ENCODE measurements around the gene RNF212. TPM values are rescaled to one million over a fixed set of nuclear protein-coding genes. Genes with fewer than 3 reads are reported as not detected.

Gene RNF212
- total and polyA plus RNA-seq, 2 experiments from 2014 or later: 17.0 to 20.6 TPM

DNA sequence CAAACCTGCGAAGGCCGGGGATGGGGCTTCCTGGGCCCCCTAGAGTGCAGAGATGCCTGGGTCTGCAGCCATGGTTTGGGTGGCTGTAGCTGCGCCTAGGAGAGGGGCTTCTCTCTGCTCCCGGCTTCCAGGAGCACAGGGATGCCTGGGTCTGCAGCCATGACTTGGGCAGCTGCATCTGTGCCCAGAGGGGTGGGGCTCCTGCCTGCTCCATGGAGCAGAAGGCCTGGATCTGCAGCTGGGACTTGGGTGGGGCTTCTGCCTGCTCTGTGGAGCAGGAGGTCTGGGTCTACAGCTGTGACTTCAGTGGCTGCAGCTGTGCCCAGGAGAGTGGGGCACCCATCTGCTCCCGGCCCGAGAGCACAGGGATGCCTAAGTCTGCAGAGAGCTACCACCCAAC lies 38.2 kb upstream of the RNF212 start:
- Mint-ChIP-seq H3K4me1 (no peaks in the 10 kb centered on the region; the same call in 2 of the 3 replicates), H3K9me3 (peaks cover 41% of the 10 kb centered on the region), H3K4me3 (no peak overlapping the region), H3K36me3 (ENCODE audit: low read depth) (peaks cover 14% of the 10 kb centered on the region), H3K27ac (no peak overlapping the region), H3K27me3 (ENCODE audit: insufficient read depth, low read depth, poor library complexity) (peaks cover 11% of the 10 kb centered on the region)
- DNase-seq (ENCODE audit: low spot score): no peak
- H3K4me3 ChIP-seq: no peak overlapping the region
- H3K27me3 ChIP-seq (ENCODE audit: insufficient read depth): no peaks in the 10 kb centered on the region
- H3K9me2 ChIP-seq (ENCODE audit: insufficient read depth): no peaks in the 10 kb centered on the region
- no peaks in the 10 kb centered on the region; the same call in 1 of the 2 replicates for H4K20me1 ChIP-seq (replicated peaks; ENCODE audit: insufficient read depth)
- TF ChIP-seq POLR2AphosphoS5 (IDR thresholded peaks at IDR 0.05; ENCODE audit: low read depth): no peak
- TF ChIP-seq, protein P1, sequence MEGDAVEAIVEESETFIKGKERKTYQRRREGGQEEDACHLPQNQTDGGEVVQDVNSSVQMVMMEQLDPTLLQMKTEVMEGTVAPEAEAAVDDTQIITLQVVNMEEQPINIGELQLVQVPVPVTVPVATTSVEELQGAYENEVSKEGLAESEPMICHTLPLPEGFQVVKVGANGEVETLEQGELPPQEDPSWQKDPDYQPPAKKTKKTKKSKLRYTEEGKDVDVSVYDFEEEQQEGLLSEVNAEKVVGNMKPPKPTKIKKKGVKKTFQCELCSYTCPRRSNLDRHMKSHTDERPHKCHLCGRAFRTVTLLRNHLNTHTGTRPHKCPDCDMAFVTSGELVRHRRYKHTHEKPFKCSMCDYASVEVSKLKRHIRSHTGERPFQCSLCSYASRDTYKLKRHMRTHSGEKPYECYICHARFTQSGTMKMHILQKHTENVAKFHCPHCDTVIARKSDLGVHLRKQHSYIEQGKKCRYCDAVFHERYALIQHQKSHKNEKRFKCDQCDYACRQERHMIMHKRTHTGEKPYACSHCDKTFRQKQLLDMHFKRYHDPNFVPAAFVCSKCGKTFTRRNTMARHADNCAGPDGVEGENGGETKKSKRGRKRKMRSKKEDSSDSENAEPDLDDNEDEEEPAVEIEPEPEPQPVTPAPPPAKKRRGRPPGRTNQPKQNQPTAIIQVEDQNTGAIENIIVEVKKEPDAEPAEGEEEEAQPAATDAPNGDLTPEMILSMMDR (conservative IDR thresholded peaks at IDR 0.05; ENCODE audit: low read depth in 2 of 2): no peak
- no peak for TF ChIP-seq ZNF114 (CRISPR knock-in tag; IDR thresholded peaks at IDR 0.05)
- no peak overlapping the region for H2AFZ ChIP-seq
- H3K36me3 ChIP-seq (ENCODE audit: insufficient read depth): no peaks in the 10 kb centered on the region
- H3F3A ChIP-seq (replicated peaks; ENCODE audit: low read depth): no peaks in the 10 kb centered on the region
- H3K4me2 ChIP-seq: no peak overlapping the region
- H3K79me2 ChIP-seq (replicated peaks; ENCODE audit: insufficient read depth): no peaks in the 10 kb centered on the region
- H3K4me1 ChIP-seq (ENCODE audit: insufficient read depth): no peaks in the 10 kb centered on the region
- H3K27ac ChIP-seq (ENCODE audit: low read depth): no peak overlapping the region
- ATAC-seq: no peak

DNA sequence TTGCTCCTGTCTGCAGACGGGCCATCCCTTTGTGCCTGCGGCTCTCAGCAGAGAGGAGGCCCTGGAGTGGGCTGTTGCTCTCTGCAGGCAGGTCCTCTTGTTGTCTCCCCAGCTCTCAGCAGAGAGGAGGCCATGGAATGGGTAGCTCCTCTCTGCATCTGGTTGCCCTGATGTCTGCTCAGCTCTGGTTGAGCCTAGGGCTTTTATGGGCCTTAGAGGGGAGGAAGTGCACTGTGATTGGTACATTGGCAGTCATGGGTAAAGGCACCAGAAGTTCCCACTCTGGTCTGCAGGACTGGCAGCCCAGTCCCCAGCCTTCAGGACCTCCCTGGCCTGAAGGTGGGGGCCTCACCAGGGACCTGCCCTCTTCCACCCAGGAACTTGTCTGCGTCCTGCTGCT lies 37.5 kb upstream of the RNF212 start:
- TF ChIP-seq, protein P1 (conservative IDR thresholded peaks at IDR 0.05; ENCODE audit: low read depth in 2 of 2): no peak
- no peak for TF ChIP-seq EZH2phosphoT487 (IDR thresholded peaks at IDR 0.05; ENCODE audit: unreplicated experiment)
- TF ChIP-seq, protein P2, sequence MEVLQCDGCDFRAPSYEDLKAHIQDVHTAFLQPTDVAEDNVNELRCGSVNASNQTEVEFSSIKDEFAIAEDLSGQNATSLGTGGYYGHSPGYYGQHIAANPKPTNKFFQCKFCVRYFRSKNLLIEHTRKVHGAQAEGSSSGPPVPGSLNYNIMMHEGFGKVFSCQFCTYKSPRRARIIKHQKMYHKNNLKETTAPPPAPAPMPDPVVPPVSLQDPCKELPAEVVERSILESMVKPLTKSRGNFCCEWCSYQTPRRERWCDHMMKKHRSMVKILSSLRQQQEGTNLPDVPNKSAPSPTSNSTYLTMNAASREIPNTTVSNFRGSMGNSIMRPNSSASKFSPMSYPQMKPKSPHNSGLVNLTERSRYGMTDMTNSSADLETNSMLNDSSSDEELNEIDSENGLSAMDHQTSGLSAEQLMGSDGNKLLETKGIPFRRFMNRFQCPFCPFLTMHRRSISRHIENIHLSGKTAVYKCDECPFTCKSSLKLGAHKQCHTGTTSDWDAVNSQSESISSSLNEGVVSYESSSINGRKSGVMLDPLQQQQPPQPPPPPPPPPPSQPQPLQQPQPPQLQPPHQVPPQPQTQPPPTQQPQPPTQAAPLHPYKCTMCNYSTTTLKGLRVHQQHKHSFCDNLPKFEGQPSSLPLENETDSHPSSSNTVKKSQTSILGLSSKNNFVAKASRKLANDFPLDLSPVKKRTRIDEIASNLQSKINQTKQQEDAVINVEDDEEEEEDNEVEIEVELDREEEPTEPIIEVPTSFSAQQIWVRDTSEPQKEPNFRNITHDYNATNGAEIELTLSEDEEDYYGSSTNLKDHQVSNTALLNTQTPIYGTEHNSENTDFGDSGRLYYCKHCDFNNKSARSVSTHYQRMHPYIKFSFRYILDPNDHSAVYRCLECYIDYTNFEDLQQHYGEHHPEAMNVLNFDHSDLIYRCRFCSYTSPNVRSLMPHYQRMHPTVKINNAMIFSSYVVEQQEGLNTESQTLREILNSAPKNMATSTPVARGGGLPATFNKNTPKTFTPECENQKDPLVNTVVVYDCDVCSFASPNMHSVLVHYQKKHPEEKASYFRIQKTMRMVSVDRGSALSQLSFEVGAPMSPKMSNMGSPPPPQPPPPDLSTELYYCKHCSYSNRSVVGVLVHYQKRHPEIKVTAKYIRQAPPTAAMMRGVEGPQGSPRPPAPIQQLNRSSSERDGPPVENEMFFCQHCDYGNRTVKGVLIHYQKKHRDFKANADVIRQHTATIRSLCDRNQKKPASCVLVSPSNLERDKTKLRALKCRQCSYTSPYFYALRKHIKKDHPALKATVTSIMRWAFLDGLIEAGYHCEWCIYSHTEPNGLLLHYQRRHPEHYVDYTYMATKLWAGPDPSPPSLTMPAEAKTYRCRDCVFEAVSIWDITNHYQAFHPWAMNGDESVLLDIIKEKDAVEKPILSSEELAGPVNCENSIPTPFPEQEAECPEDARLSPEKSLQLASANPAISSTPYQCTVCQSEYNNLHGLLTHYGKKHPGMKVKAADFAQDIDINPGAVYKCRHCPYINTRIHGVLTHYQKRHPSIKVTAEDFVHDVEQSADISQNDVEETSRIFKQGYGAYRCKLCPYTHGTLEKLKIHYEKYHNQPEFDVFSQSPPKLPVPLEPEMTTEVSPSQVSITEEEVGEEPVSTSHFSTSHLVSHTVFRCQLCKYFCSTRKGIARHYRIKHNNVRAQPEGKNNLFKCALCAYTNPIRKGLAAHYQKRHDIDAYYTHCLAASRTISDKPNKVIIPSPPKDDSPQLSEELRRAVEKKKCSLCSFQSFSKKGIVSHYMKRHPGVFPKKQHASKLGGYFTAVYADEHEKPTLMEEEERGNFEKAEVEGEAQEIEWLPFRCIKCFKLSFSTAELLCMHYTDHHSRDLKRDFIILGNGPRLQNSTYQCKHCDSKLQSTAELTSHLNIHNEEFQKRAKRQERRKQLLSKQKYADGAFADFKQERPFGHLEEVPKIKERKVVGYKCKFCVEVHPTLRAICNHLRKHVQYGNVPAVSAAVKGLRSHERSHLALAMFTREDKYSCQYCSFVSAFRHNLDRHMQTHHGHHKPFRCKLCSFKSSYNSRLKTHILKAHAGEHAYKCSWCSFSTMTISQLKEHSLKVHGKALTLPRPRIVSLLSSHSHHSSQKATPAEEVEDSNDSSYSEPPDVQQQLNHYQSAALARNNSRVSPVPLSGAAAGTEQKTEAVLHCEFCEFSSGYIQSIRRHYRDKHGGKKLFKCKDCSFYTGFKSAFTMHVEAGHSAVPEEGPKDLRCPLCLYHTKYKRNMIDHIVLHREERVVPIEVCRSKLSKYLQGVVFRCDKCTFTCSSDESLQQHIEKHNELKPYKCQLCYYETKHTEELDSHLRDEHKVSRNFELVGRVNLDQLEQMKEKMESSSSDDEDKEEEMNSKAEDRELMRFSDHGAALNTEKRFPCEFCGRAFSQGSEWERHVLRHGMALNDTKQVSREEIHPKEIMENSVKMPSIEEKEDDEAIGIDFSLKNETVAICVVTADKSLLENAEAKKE (CRISPR knock-in tag; IDR thresholded peaks at IDR 0.05): no peak
- no peak for TF ChIP-seq STAT1 (IDR thresholded peaks at IDR 0.05; ENCODE audit: unreplicated experiment)
- TF ChIP-seq, protein P3, sequence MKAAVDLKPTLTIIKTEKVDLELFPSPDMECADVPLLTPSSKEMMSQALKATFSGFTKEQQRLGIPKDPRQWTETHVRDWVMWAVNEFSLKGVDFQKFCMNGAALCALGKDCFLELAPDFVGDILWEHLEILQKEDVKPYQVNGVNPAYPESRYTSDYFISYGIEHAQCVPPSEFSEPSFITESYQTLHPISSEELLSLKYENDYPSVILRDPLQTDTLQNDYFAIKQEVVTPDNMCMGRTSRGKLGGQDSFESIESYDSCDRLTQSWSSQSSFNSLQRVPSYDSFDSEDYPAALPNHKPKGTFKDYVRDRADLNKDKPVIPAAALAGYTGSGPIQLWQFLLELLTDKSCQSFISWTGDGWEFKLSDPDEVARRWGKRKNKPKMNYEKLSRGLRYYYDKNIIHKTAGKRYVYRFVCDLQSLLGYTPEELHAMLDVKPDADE (IDR thresholded peaks at IDR 0.05): no peak
- DNase-seq (ENCODE audit: low spot score) (no peak), ATAC-seq (no peak)
- Histone ChIP-seq H3K79me2 (replicated peaks; ENCODE audit: insufficient read depth) (no peaks in the 10 kb centered on the region), H2AFZ (no peak overlapping the region), H3K4me3 (no peak overlapping the region), H3K4me2 (no peak overlapping the region), H3K36me3 (ENCODE audit: insufficient read depth) (no peaks in the 10 kb centered on the region), H3K27me3 (ENCODE audit: insufficient read depth) (no peaks in the 10 kb centered on the region), H3F3A (replicated peaks; ENCODE audit: low read depth) (no peaks in the 10 kb centered on the region), H4K20me1 (replicated peaks; ENCODE audit: insufficient read depth) (no peaks in the 10 kb centered on the region; the same call in 1 of the 2 replicates), H3K4me1 (ENCODE audit: insufficient read depth) (no peaks in the 10 kb centered on the region), H3K9me2 (ENCODE audit: insufficient read depth) (no peaks in the 10 kb centered on the region), H3K27ac (ENCODE audit: low read depth) (no peak overlapping the region)
- Mint-ChIP-seq H3K36me3 (ENCODE audit: low read depth) (peaks cover 20% of the 10 kb centered on the region), H3K9me3 (peaks cover 48% of the 10 kb centered on the region), H3K4me1 (no peaks in the 10 kb centered on the region; the same call in 2 of the 3 replicates), H3K27ac (no peak overlapping the region), H3K4me3 (no peak overlapping the region), H3K27me3 (ENCODE audit: insufficient read depth, low read depth, poor library complexity) (peaks cover 8% of the 10 kb centered on the region)

Data from GM23338 (cell line).